Measurements from ENCODE around the gene PITX1.

DNA sequence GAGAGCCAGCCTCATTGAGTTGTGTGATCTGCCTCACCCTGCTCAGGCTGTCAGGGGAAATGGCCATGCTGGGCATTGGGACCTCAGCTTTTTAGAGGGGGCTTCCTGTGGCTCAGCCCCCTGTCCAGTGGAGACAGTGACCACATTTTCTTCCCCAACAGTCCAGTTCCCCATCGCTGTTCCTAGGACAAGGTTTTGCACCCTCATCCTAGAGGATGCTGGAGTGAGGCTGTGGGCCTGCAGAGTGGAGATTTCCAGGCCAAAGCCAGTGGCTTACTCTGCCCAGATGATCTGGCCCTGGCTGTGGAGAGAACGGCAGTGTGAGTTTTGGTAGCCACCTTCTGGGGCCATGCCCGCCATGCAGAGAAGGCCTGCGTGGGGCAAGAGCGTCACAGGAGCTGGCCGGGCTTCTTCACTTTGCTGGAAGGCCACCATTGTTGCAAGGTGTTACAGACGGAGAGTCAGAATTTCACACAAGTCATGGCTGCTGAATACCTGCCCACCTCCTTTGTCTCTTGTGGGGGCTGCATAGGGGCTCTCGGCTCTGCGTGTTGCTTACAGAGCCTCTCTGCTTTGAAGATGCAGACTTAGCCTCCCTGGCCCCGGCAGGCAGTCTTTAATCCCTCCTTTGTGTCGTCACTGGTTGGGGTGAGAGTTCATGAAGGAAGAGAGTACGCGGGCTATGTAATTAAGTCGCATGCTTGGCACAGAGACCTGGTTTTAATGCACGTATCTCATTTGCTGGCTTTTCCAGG, 35.2 kb upstream of the PITX1 start:
- TF ChIP-seq, protein P1, sequence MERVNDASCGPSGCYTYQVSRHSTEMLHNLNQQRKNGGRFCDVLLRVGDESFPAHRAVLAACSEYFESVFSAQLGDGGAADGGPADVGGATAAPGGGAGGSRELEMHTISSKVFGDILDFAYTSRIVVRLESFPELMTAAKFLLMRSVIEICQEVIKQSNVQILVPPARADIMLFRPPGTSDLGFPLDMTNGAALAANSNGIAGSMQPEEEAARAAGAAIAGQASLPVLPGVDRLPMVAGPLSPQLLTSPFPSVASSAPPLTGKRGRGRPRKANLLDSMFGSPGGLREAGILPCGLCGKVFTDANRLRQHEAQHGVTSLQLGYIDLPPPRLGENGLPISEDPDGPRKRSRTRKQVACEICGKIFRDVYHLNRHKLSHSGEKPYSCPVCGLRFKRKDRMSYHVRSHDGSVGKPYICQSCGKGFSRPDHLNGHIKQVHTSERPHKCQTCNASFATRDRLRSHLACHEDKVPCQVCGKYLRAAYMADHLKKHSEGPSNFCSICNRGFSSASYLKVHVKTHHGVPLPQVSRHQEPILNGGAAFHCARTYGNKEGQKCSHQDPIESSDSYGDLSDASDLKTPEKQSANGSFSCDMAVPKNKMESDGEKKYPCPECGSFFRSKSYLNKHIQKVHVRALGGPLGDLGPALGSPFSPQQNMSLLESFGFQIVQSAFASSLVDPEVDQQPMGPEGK (CRISPR knock-in tag; IDR thresholded peaks at IDR 0.05; ENCODE audit: borderline replicate concordance), result no peak
- no peak for TF ChIP-seq ARNTL (CRISPR knock-in tag; IDR thresholded peaks at IDR 0.05; ENCODE audit: borderline replicate concordance, low read depth)
- no peak for TF ChIP-seq ZFP3 (CRISPR knock-in tag; IDR thresholded peaks at IDR 0.05)
- no peak for TF ChIP-seq OSR1 (CRISPR knock-in tag; IDR thresholded peaks at IDR 0.05)
- TF ChIP-seq, protein P2, sequence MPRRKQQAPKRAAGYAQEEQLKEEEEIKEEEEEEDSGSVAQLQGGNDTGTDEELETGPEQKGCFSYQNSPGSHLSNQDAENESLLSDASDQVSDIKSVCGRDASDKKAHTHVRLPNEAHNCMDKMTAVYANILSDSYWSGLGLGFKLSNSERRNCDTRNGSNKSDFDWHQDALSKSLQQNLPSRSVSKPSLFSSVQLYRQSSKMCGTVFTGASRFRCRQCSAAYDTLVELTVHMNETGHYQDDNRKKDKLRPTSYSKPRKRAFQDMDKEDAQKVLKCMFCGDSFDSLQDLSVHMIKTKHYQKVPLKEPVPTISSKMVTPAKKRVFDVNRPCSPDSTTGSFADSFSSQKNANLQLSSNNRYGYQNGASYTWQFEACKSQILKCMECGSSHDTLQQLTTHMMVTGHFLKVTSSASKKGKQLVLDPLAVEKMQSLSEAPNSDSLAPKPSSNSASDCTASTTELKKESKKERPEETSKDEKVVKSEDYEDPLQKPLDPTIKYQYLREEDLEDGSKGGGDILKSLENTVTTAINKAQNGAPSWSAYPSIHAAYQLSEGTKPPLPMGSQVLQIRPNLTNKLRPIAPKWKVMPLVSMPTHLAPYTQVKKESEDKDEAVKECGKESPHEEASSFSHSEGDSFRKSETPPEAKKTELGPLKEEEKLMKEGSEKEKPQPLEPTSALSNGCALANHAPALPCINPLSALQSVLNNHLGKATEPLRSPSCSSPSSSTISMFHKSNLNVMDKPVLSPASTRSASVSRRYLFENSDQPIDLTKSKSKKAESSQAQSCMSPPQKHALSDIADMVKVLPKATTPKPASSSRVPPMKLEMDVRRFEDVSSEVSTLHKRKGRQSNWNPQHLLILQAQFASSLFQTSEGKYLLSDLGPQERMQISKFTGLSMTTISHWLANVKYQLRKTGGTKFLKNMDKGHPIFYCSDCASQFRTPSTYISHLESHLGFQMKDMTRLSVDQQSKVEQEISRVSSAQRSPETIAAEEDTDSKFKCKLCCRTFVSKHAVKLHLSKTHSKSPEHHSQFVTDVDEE (CRISPR knock-in tag; IDR thresholded peaks at IDR 0.05), result no peak
- TF ChIP-seq ZNF8 (CRISPR knock-in tag; IDR thresholded peaks at IDR 0.05), result no peak
- no peak for TF ChIP-seq RARB (CRISPR knock-in tag; IDR thresholded peaks at IDR 0.05)
